ENCODE measurements around the gene UHRF2.

- TF ChIP-seq CTCF (IDR thresholded peaks at IDR 0.05 in 8 of 11, conservative IDR thresholded peaks at IDR 0.05 in 3 of 11) (no peak), POLR2A (IDR thresholded peaks at IDR 0.05) (no peak)
Observed at GRCh38 chr9:6549106-6549800, 136.3 kb downstream of the UHRF2 start.

Measured in spleen (tissue), 7 donors.